Measurements from ENCODE around the gene ALG8. TPM values are rescaled to one million over a fixed set of nuclear protein-coding genes. Genes with fewer than 3 reads are reported as not detected.

Gene ALG8
- polyA plus RNA-seq, 1 donor (not counting 4 experiments of a cell fraction or from before 2014, with no cell fraction given), result 71.8 TPM

- Histone ChIP-seq H3K9ac (ENCODE audit: control insufficient read depth, extremely low read depth, insufficient read depth, low read length) (no peak overlapping the region), H3K4me3 (ENCODE audit: control insufficient read depth in 2 of 3, extremely low read depth in 1 of 3, insufficient read depth in 2 of 3, low read depth in 1 of 3, low read length in 3 of 3) (no peak overlapping the region), H4K20me1 (ENCODE audit: control insufficient read depth, extremely low read depth, insufficient read depth, low read length) (no peaks in the 10 kb centered on the region), H3K4me2 (ENCODE audit: control insufficient read depth, extremely low read depth, insufficient read depth, low read depth, low read length) (no peak overlapping the region), H3K27me3 (ENCODE audit: control insufficient read depth, extremely low read depth, insufficient read depth, low read length) (no peaks in the 10 kb centered on the region), H3K36me3 (ENCODE audit: control insufficient read depth in 2 of 2, extremely low read depth in 1 of 2, insufficient read depth in 2 of 2, low read length in 2 of 2) (peaks cover 10 to 17% of the 10 kb centered on the region in 2 experiments), H3K4me1 (ENCODE audit: control insufficient read depth, extremely low read depth, insufficient read depth, low read length) (no peaks in the 10 kb centered on the region), H3K9me3 (ENCODE audit: control insufficient read depth, low read depth, low read length) (no peaks in the 10 kb centered on the region), H3K9me1 (ENCODE audit: control insufficient read depth, extremely low read depth, insufficient read depth, low read length) (no peaks in the 10 kb centered on the region), H3K79me2 (ENCODE audit: control insufficient read depth, insufficient read depth, low read length) (no peaks in the 10 kb centered on the region), H3K27ac (ENCODE audit: control insufficient read depth, insufficient read depth, low read length) (no peak overlapping the region), H2AFZ (ENCODE audit: control insufficient read depth, low read length) (no peak overlapping the region)
- no peak for TF ChIP-seq EZH2 (IDR thresholded peaks at IDR 0.05; ENCODE audit: low read length)
- DNase-seq (ENCODE audit: low read depth, low spot score) (no peak), FAIRE-seq (no peak)
- dilution Hi-C loops (cut with MboI; ENCODE audit: extremely low pct_ligation_motif_present, low sequenced_read_pairs), result no loop called here
Measured at GRCh38 chr11:78112582-78113275, 26.7 kb downstream of the ALG8 start.

DNA sequence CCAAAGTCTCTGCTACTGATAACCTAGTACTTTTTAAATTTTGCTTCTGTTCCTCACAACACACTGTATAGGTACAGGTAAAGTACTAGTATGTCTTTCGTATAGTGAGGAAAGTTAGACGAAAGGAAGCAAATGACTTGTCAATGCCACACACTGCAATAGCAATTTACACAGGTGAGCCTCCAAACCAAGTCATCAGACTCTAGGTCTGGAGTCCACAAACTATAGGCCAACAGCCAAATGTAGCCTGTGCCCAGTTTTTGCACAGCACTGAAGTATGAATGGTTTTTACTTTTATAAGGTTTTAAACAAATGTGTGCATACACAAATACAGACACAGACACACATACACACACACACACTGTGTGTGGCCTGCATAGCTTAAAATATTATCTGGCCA, 28.1 kb downstream of the ALG8 start:
- DNase-seq (ENCODE audit: low read depth, low spot score), result no peak
- TF ChIP-seq, protein P1, sequence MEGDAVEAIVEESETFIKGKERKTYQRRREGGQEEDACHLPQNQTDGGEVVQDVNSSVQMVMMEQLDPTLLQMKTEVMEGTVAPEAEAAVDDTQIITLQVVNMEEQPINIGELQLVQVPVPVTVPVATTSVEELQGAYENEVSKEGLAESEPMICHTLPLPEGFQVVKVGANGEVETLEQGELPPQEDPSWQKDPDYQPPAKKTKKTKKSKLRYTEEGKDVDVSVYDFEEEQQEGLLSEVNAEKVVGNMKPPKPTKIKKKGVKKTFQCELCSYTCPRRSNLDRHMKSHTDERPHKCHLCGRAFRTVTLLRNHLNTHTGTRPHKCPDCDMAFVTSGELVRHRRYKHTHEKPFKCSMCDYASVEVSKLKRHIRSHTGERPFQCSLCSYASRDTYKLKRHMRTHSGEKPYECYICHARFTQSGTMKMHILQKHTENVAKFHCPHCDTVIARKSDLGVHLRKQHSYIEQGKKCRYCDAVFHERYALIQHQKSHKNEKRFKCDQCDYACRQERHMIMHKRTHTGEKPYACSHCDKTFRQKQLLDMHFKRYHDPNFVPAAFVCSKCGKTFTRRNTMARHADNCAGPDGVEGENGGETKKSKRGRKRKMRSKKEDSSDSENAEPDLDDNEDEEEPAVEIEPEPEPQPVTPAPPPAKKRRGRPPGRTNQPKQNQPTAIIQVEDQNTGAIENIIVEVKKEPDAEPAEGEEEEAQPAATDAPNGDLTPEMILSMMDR (optimal IDR thresholded peaks at IDR 0.05 in 1 of 3, IDR thresholded peaks at IDR 0.05 in 1 of 3, conservative IDR thresholded peaks at IDR 0.05 in 1 of 3; ENCODE audit: extremely low read depth in 1 of 3, insufficient read depth in 2 of 3, low read length in 3 of 3), result no peak
- no peak for TF ChIP-seq EZH2 (IDR thresholded peaks at IDR 0.05; ENCODE audit: low read length)
- dilution Hi-C loops (cut with MboI; ENCODE audit: extremely low pct_ligation_motif_present, low sequenced_read_pairs), result no loop called here
- Histone ChIP-seq H3K4me3 (ENCODE audit: control insufficient read depth in 2 of 3, extremely low read depth in 1 of 3, insufficient read depth in 2 of 3, low read depth in 1 of 3, low read length in 3 of 3) (no peak overlapping the region), H3K4me2 (ENCODE audit: control insufficient read depth, extremely low read depth, insufficient read depth, low read depth, low read length) (no peak overlapping the region), H2AFZ (ENCODE audit: control insufficient read depth, low read length) (no peak overlapping the region), H3K9me1 (ENCODE audit: control insufficient read depth, extremely low read depth, insufficient read depth, low read length) (no peaks in the 10 kb centered on the region), H3K36me3 (ENCODE audit: control insufficient read depth in 2 of 2, extremely low read depth in 1 of 2, insufficient read depth in 2 of 2, low read length in 2 of 2) (peaks cover 9 to 17% of the 10 kb centered on the region in 2 experiments), H3K27ac (ENCODE audit: control insufficient read depth, insufficient read depth, low read length) (no peak overlapping the region), H4K20me1 (ENCODE audit: control insufficient read depth, extremely low read depth, insufficient read depth, low read length) (no peaks in the 10 kb centered on the region), H3K27me3 (ENCODE audit: control insufficient read depth, extremely low read depth, insufficient read depth, low read length) (no peaks in the 10 kb centered on the region), H3K4me1 (ENCODE audit: control insufficient read depth, extremely low read depth, insufficient read depth, low read length) (no peaks in the 10 kb centered on the region), H3K9me3 (ENCODE audit: control insufficient read depth, low read depth, low read length) (no peaks in the 10 kb centered on the region), H3K9ac (ENCODE audit: control insufficient read depth, extremely low read depth, insufficient read depth, low read length) (no peak overlapping the region), H3K79me2 (ENCODE audit: control insufficient read depth, insufficient read depth, low read length) (no peaks in the 10 kb centered on the region)
- no peak for FAIRE-seq

GRCh38 chr11:78110830-78111229, 28.6 kb downstream of the ALG8 start:
- H3K9me1 ChIP-seq (ENCODE audit: control insufficient read depth, extremely low read depth, insufficient read depth, low read length), result no peaks in the 10 kb centered on the region
- no peak for FAIRE-seq
- no peak overlapping the region for H2AFZ ChIP-seq (ENCODE audit: control insufficient read depth, low read length)
- no peak for DNase-seq (ENCODE audit: low read depth, low spot score)
- H3K9me3 ChIP-seq (ENCODE audit: control insufficient read depth, low read depth, low read length), result no peaks in the 10 kb centered on the region
- no peaks in the 10 kb centered on the region for H3K79me2 ChIP-seq (ENCODE audit: control insufficient read depth, insufficient read depth, low read length)
- H4K20me1 ChIP-seq (ENCODE audit: control insufficient read depth, extremely low read depth, insufficient read depth, low read length), result no peaks in the 10 kb centered on the region
- H3K4me1 ChIP-seq (ENCODE audit: control insufficient read depth, extremely low read depth, insufficient read depth, low read length), result no peaks in the 10 kb centered on the region
- no peak overlapping the region for H3K27ac ChIP-seq (ENCODE audit: control insufficient read depth, insufficient read depth, low read length)
- H3K27me3 ChIP-seq (ENCODE audit: control insufficient read depth, extremely low read depth, insufficient read depth, low read length), result no peaks in the 10 kb centered on the region
- no peak overlapping the region for H3K4me2 ChIP-seq (ENCODE audit: control insufficient read depth, extremely low read depth, insufficient read depth, low read depth, low read length)
- no peak overlapping the region for H3K9ac ChIP-seq (ENCODE audit: control insufficient read depth, extremely low read depth, insufficient read depth, low read length)
- peaks cover 9 to 17% of the 10 kb centered on the region in 2 experiments for H3K36me3 ChIP-seq (ENCODE audit: control insufficient read depth in 2 of 2, extremely low read depth in 1 of 2, insufficient read depth in 2 of 2, low read length in 2 of 2)
- TF ChIP-seq, protein P1 (optimal IDR thresholded peaks at IDR 0.05 in 1 of 3, IDR thresholded peaks at IDR 0.05 in 1 of 3, conservative IDR thresholded peaks at IDR 0.05 in 1 of 3; ENCODE audit: extremely low read depth in 1 of 3, insufficient read depth in 2 of 3, low read length in 3 of 3), result no peak
- TF ChIP-seq EZH2 (IDR thresholded peaks at IDR 0.05; ENCODE audit: low read length), result no peak
- no peak overlapping the region for H3K4me3 ChIP-seq (ENCODE audit: control insufficient read depth in 2 of 3, extremely low read depth in 1 of 3, insufficient read depth in 2 of 3, low read depth in 1 of 3, low read length in 3 of 3)
- dilution Hi-C loops (cut with MboI; ENCODE audit: extremely low pct_ligation_motif_present, low sequenced_read_pairs), result no loop called here

Measured in keratinocyte (primary cell).